Hindlimb muscle (tissue), 1 donor: ENCODE results near the gene FBXW4. TPM values are rescaled to one million over a fixed set of nuclear protein-coding genes. Genes with fewer than 3 reads are reported as not detected.

Experiments
- DNase-seq: peaks from one replicate; pipeline ENCODE4 v3.0.0-alpha.2; 2013
- polyA plus RNA-seq: library from polyadenylated mRNA; unstranded; fragments of 120-200 nt; gene quantifications from one replicate; pipeline ENCODE4 v1.2.1, GENCODE V29; 2013; ENCODE audit not compliant: insufficient read length

Gene FBXW4
- polyA plus RNA-seq, 1 donor: 47.8 TPM

GRCh38 chr10:101580486-101581399 is 114.2 kb downstream of the FBXW4 start:
- DNase-seq: no peak

- no peak for DNase-seq
These were observed 115.5 kb downstream of the FBXW4 start for GRCh38 chr10:101579516-101579870.

- DNase-seq: no peak
These were observed 116.0 kb downstream of the FBXW4 start for GRCh38 chr10:101578803-101579515.

GRCh38 chr10:101578192-101578591 is 116.8 kb downstream of the FBXW4 start:
- DNase-seq: no peak

GRCh38 chr10:101577121-101577871 is 117.7 kb downstream of the FBXW4 start:
- no peak for DNase-seq

GRCh38 chr10:101576211-101576863 is 118.6 kb downstream of the FBXW4 start:
- DNase-seq: no peak

GRCh38 chr10:101575580-101576210 is 119.3 kb downstream of the FBXW4 start:
- DNase-seq: no peak

GRCh38 chr10:101575091-101575490 is 119.9 kb downstream of the FBXW4 start:
- DNase-seq: no peak

- DNase-seq: no peak
These were observed 120.9 kb downstream of the FBXW4 start for GRCh38 chr10:101573885-101574753.

GRCh38 chr10:101572785-101573184 is 122.2 kb downstream of the FBXW4 start:
- DNase-seq: no peak

GRCh38 chr10:101572126-101572525 is 122.8 kb downstream of the FBXW4 start:
- no peak for DNase-seq

- no peak for DNase-seq
These were observed 123.6 kb downstream of the FBXW4 start for GRCh38 chr10:101571271-101571925.

GRCh38 chr10:101570428-101571270 is 124.3 kb downstream of the FBXW4 start:
- DNase-seq: no peak

GRCh38 chr10:101569622-101570427 is 125.1 kb downstream of the FBXW4 start:
- peak; percentile 84 for DNase-seq

- no peak for DNase-seq
These were observed 125.7 kb downstream of the FBXW4 start for GRCh38 chr10:101569323-101569621.

GRCh38 chr10:101568054-101568745 is 126.8 kb downstream of the FBXW4 start:
- DNase-seq: no peak

GRCh38 chr10:101567165-101568006 is 127.6 kb downstream of the FBXW4 start:
- no peak for DNase-seq
